OCI-LY1 (cell line): ENCODE results near the gene LSM11.

Experiments
- H2AFZ ChIP-seq: fragments of 200-600 bp; sonication (generic), shearing (Covaris generic); 2 replicates; pipeline ENCODE4 v1.6.0; 2014; ENCODE audit warnings: antibody characterized with exemption, mild to moderate bottlenecking, low read length
- H3F3A ChIP-seq: fragments of 200-600 bp; sonication (generic), shearing (Covaris generic); 2 replicates; pipeline ENCODE4 v1.6.0; 2014; ENCODE audit warnings: mild to moderate bottlenecking, antibody characterized with exemption, low read length, moderate library complexity; ENCODE audit not compliant: insufficient read depth
- H3K27ac ChIP-seq: fragments of 200-600 bp; sonication (generic); 2 replicates; pipeline ENCODE4 v1.5.1; 2014; ENCODE audit warnings: low read length, mixed run types, mild to moderate bottlenecking, low read depth; ENCODE audit not compliant: poor library complexity, severe bottlenecking
- H3K27me3 ChIP-seq: fragments of 200-600 bp; sonication (generic); 2 replicates; pipeline ENCODE4 v1.6.0; 2014; ENCODE audit warnings: antibody characterized with exemption, mild to moderate bottlenecking, low read length, moderate library complexity; ENCODE audit not compliant: insufficient read depth
- H3K36me3 ChIP-seq: fragments of 200-600 bp; sonication (generic); 2 replicates; pipeline ENCODE4 v1.6.1; 2014; ENCODE audit warnings: mild to moderate bottlenecking, antibody characterized with exemption, low read length, moderate library complexity, mixed read lengths; ENCODE audit not compliant: insufficient read depth
- H3K4me1 ChIP-seq: fragments of 200-600 bp; sonication (generic); 2 replicates; pipeline ENCODE4 v1.5.1; 2014; ENCODE audit warnings: mild to moderate bottlenecking, low read length, moderate library complexity; ENCODE audit not compliant: insufficient read depth, severe bottlenecking
- H3K4me2 ChIP-seq: fragments of 200-600 bp; sonication (generic), shearing (Covaris generic); 2 replicates; pipeline ENCODE4 v1.6.1; 2014; ENCODE audit warnings: low read length
- H3K4me3 ChIP-seq: fragments of 200-600 bp; sonication (generic); 2 replicates; pipeline ENCODE4 v1.5.1; 2014; ENCODE audit warnings: low read length, low read depth, mild to moderate bottlenecking, mixed read lengths; ENCODE audit not compliant: poor library complexity, severe bottlenecking
- H3K79me2 ChIP-seq: fragments of 200-600 bp; shearing (Covaris generic); 2 replicates; pipeline ENCODE4 v1.6.1; 2016; ENCODE audit warnings: mixed run types, low read length, mixed read lengths; ENCODE audit not compliant: insufficient read depth
- H3K9ac ChIP-seq: fragments of 200-600 bp; sonication (generic), shearing (Covaris generic); 2 replicates; pipeline ENCODE4 v1.6.1; 2014; ENCODE audit warnings: mild to moderate bottlenecking, low read length, mixed read lengths
- H3K9me2 ChIP-seq: fragments of 200-600 bp; sonication (generic), shearing (Covaris generic); 2 replicates; pipeline ENCODE4 v1.6.1; 2014; ENCODE audit warnings: low read depth, mild to moderate bottlenecking, low read length, mixed read lengths
- H3K9me3 ChIP-seq: fragments of 200-600 bp; shearing (Covaris generic); 2 replicates; pipeline ENCODE4 v1.6.1; 2014; ENCODE audit warnings: low read length, mixed read lengths
- H4K20me1 ChIP-seq: fragments of 200-600 bp; sonication (generic), shearing (Covaris generic); 2 replicates; pipeline ENCODE4 v1.6.0; 2016; ENCODE audit warnings: mild to moderate bottlenecking, low read length; ENCODE audit not compliant: insufficient read depth
- EZH2 ChIP-seq: fragments of 200-600 bp; sonication (generic), shearing (Covaris generic); IDR thresholded peaks from 2 replicates; pipeline ENCODE4 v1.8.0; 2017; ENCODE audit warnings: borderline replicate concordance, mixed run types, mild to moderate bottlenecking, antibody characterized with exemption, low read length, moderate library complexity, mixed read lengths
- TF ChIP-seq, protein P1 (sequence below): fragments of 200-600 bp; sonication (generic), shearing (Covaris generic); IDR thresholded peaks from 2 replicates; pipeline ENCODE4 v1.5.1; 2017; ENCODE audit warnings: mild to moderate bottlenecking, antibody characterized with exemption, low read length, moderate library complexity, mixed read lengths

LSM11 gene

DNA sequence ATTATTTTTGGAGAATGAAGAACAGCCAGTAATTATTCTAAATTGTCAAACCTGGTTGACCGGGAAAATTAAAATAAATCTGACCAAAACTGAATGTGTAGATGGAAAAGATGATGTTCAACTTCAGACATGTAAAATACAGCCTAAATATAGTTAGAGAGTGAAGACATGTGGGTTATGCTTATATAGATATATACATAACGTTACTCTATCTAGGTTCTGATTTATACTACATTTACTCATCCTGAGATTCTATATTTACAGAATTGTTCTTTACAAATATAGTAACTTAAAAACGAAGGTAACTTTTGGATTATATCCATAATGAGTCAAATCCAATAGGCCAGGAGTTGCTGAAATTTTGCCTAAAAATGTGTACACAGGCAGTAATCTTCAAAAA lies 33.1 kb upstream of the LSM11 start:
- H4K20me1 ChIP-seq, result no peaks in the 10 kb centered on the region
- H3K27ac ChIP-seq, result no peak overlapping the region
- H3K4me1 ChIP-seq, result no peaks in the 10 kb centered on the region
- TF ChIP-seq EZH2, result no peak
- H3K27me3 ChIP-seq, result no peaks in the 10 kb centered on the region
- H3K9ac ChIP-seq, result no peak overlapping the region
- H3K9me2 ChIP-seq, result no peaks in the 10 kb centered on the region
- H3K79me2 ChIP-seq, result no peaks in the 10 kb centered on the region
- no peak overlapping the region for H2AFZ ChIP-seq
- H3K4me3 ChIP-seq, result no peak overlapping the region
- no peaks in the 10 kb centered on the region for H3K36me3 ChIP-seq
- H3K4me2 ChIP-seq, result no peak overlapping the region
- H3F3A ChIP-seq, result no peaks in the 10 kb centered on the region
- no peaks in the 10 kb centered on the region for H3K9me3 ChIP-seq

DNA sequence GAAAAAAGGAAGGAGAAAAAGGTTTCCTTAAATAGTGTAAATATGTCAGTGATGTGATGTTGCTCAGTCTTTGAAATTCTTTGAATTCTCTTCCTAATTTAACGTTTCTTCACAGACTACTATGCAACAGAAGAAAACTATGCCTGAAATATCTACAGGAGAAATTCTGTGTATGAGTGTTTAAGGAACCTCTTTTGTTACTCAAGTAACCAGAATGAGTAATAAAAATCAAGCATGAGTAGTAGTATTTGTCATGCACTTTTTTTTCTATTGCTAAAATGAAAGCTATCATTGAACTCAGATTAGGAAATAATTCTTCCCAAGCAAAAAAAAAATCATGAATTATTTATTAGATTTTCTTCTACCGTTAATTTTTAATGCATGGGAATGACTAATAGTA lies 32.6 kb upstream of the LSM11 start:
- H3K9ac ChIP-seq, result no peak overlapping the region
- H3K4me2 ChIP-seq, result no peak overlapping the region
- no peak overlapping the region for H2AFZ ChIP-seq
- H3K27me3 ChIP-seq, result no peaks in the 10 kb centered on the region
- no peaks in the 10 kb centered on the region for H3K4me1 ChIP-seq
- H3K9me2 ChIP-seq, result no peaks in the 10 kb centered on the region
- H3K27ac ChIP-seq, result no peak overlapping the region
- H4K20me1 ChIP-seq, result no peaks in the 10 kb centered on the region
- TF ChIP-seq EZH2, result no peak
- TF ChIP-seq, protein P1, sequence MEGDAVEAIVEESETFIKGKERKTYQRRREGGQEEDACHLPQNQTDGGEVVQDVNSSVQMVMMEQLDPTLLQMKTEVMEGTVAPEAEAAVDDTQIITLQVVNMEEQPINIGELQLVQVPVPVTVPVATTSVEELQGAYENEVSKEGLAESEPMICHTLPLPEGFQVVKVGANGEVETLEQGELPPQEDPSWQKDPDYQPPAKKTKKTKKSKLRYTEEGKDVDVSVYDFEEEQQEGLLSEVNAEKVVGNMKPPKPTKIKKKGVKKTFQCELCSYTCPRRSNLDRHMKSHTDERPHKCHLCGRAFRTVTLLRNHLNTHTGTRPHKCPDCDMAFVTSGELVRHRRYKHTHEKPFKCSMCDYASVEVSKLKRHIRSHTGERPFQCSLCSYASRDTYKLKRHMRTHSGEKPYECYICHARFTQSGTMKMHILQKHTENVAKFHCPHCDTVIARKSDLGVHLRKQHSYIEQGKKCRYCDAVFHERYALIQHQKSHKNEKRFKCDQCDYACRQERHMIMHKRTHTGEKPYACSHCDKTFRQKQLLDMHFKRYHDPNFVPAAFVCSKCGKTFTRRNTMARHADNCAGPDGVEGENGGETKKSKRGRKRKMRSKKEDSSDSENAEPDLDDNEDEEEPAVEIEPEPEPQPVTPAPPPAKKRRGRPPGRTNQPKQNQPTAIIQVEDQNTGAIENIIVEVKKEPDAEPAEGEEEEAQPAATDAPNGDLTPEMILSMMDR, result no peak
- H3K36me3 ChIP-seq, result no peaks in the 10 kb centered on the region
- H3K4me3 ChIP-seq, result no peak overlapping the region
- H3F3A ChIP-seq, result no peaks in the 10 kb centered on the region
- no peaks in the 10 kb centered on the region for H3K79me2 ChIP-seq
- H3K9me3 ChIP-seq, result no peaks in the 10 kb centered on the region

GRCh38 chr5:157713830-157714595 lies 29.5 kb upstream of the LSM11 start:
- Histone ChIP-seq H3F3A (no peaks in the 10 kb centered on the region), H3K27ac (no peak overlapping the region)

More at GRCh38 chr5:157713830-157714595, 29.5 kb upstream of the LSM11 start:
- Histone ChIP-seq H3K9ac (no peak overlapping the region), H3K9me3 (no peaks in the 10 kb centered on the region), H4K20me1 (no peaks in the 10 kb centered on the region), H3K27me3 (no peaks in the 10 kb centered on the region), H3K4me1 (no peaks in the 10 kb centered on the region), H3K4me3 (no peak overlapping the region), H3K4me2 (no peak overlapping the region), H2AFZ (no peak overlapping the region), H3K79me2 (no peaks in the 10 kb centered on the region), H3K9me2 (no peaks in the 10 kb centered on the region), H3K36me3 (no peaks in the 10 kb centered on the region)
- TF ChIP-seq, protein P1, result no peak
- TF ChIP-seq EZH2, result no peak
